Panc1 (cell line): ENCODE data around the gene SLC1A2. TPM values are rescaled to one million over a fixed set of nuclear protein-coding genes. Genes with fewer than 3 reads are reported as not detected.

Experiments used
- ATAC-seq: fragments of 200-7000 bp; cut with Tn5 transposase; 2 replicates; pipeline ENCODE4 v1.9.1; 2020; ENCODE audit warnings: mild to moderate bottlenecking, moderate library complexity
- BruUV-seq: library from RNA; stranded (reverse); fragments of 400-500 nt; replicated peaks from 2 replicates; lab custom pipeline; 2021; lab: Mats Ljungman, UMichigan
- CTCF ChIA-PET: fragments of 300-600 bp; sonication (Branson Sonifier 250); formaldehyde crosslinking; loops from one replicate; lab custom pipeline; 2022; ENCODE audit warnings: antibody characterized with exemption; lab: Charles Lee
- POLR2A ChIA-PET: fragments of 300-600 bp; sonication (Branson Sonifier 250); formaldehyde crosslinking; loops from one replicate; lab custom pipeline; 2022; ENCODE audit warnings: antibody characterized with exemption; lab: Charles Lee
- DNase-seq: peaks from one replicate; pipeline ENCODE4 v3.0.0-alpha.2; 2010; ENCODE audit warnings: low read depth, low spot score
- H3K27ac ChIP-seq: 2 replicates; pipeline ENCODE4 v1.5.1; 2011; ENCODE audit warnings: mild to moderate bottlenecking, low read length, inconsistent platforms
- H3K27me3 ChIP-seq: fragments of 200-500 bp; sonication (Bioruptor generic); 2 replicates; pipeline ENCODE4 v1.6.0; 2014; ENCODE audit warnings: low read length, inconsistent platforms; ENCODE audit not compliant: control insufficient read depth, insufficient read depth
- H3K36me3 ChIP-seq: fragments of 200-500 bp; sonication (Bioruptor generic); 2 replicates; pipeline ENCODE4 v1.5.1; 2014; ENCODE audit warnings: inconsistent platforms, mild to moderate bottlenecking, low read length, moderate library complexity; ENCODE audit not compliant: control insufficient read depth, insufficient read depth
- H3K4me1 ChIP-seq: 2 replicates; pipeline ENCODE4 v1.5.1; 2011; ENCODE audit warnings: inconsistent platforms, mild to moderate bottlenecking, low read length, moderate library complexity; ENCODE audit not compliant: control insufficient read depth, insufficient read depth
- H3K4me3 ChIP-seq, 2 experiments: 2 replicates each; pipeline ENCODE4 v1.5.1; 2011 to 2012; ENCODE audit warnings: low read depth in 2 of 2, low read length in 2 of 2, mild to moderate bottlenecking in 2 of 2, inconsistent platforms in 1 of 2, moderate library complexity in 1 of 2
- H3K9me3 ChIP-seq: fragments of 200-500 bp; sonication (Bioruptor generic); 2 replicates; pipeline ENCODE4 v1.5.1; 2014; ENCODE audit warnings: low read depth, mild to moderate bottlenecking, inconsistent platforms, low read length, moderate library complexity; ENCODE audit not compliant: control insufficient read depth, insufficient read depth
- CTCF ChIP-seq: fragments of 450-650 bp; IDR thresholded peaks from 2 replicates; pipeline ENCODE4 v1.5.1; 2017; ENCODE audit warnings: mild to moderate bottlenecking
- POLR2AphosphoS5 ChIP-seq: IDR thresholded peaks from 2 replicates; pipeline ENCODE4 v1.6.1; 2012; ENCODE audit warnings: mild to moderate bottlenecking, low read depth, low read length, moderate library complexity
- REST ChIP-seq, 2 experiments: IDR thresholded peaks; 2 replicates each; pipeline ENCODE4 v1.6.1; 2011 to 2012; ENCODE audit warnings: low read depth in 2 of 2, control low read depth in 1 of 2, low read length in 1 of 2, mild to moderate bottlenecking in 1 of 2, moderate library complexity in 1 of 2; ENCODE audit not compliant: insufficient read depth in 1 of 2
- SIN3A ChIP-seq: IDR thresholded peaks from 2 replicates; pipeline ENCODE4 v1.6.1; 2012; ENCODE audit warnings: low read depth, mild to moderate bottlenecking, low read length, moderate library complexity, borderline replicate concordance; ENCODE audit not compliant: insufficient read depth
- TCF7L2 ChIP-seq: IDR thresholded peaks from 2 replicates; pipeline ENCODE4 v1.6.1; 2011; ENCODE audit warnings: mild to moderate bottlenecking, low read depth, low read length, inconsistent platforms
- in situ Hi-C: cut with HindIII; loops from 2 replicates; pipeline ENCODE4 v1.10.0; 2016; ENCODE audit warnings: low sequenced_read_pairs, low pct_unique_long_range_greater_than_20kb
- intact Hi-C: fragments of 100-400 bp; cut with micrococcal nuclease; formaldehyde crosslinking; loops from one replicate; pipeline ENCODE4 v1.10.0; 2022; ENCODE audit not compliant: unreplicated experiment
- total RNA-seq: library from RNA; stranded (reverse); gene quantifications from one replicate; pipeline ENCODE4 v1.2.1, GENCODE V29; 2021; ENCODE audit not compliant: unreplicated experiment

The SLC1A2 gene
- total RNA-seq, 1 experiment from 2014 or later: 0.21 TPM

- H3K27ac ChIP-seq: no peak overlapping the region
- no peaks in the 10 kb centered on the region for H3K9me3 ChIP-seq
- DNase-seq: no peak
- no peaks in the 10 kb centered on the region for H3K36me3 ChIP-seq
- TF ChIP-seq POLR2AphosphoS5: no peak
- no peak for TF ChIP-seq TCF7L2
- TF ChIP-seq REST (IDR thresholded peaks at IDR 0.05; ENCODE audit: insufficient read depth in 1 of 2, low read depth in 2 of 2, low read length in 1 of 2): no peak
- TF ChIP-seq CTCF: no peak
- no peak for TF ChIP-seq SIN3A
- ChIA-PET CTCF (interaction anchor here (1.0 kb wide), 1 partner anchor 48 kb away, joined by 3 read pairs; no protein-coding TSS in a partner anchor), POLR2A (interaction anchor here (0.7 kb wide), 1 partner anchor 732 kb away, joined by 4 read pairs; no protein-coding TSS in a partner anchor)
- no peak overlapping the region for H3K4me3 ChIP-seq
- BruUV-seq: no TSS peak
- intact Hi-C loops: no loop called here
- in situ Hi-C loops: no loop called here
- no peaks in the 10 kb centered on the region for H3K4me1 ChIP-seq
- H3K27me3 ChIP-seq: peaks cover 56% of the 10 kb centered on the region
- ATAC-seq: no peak
These were observed 17.4 kb upstream of the SLC1A2 start for GRCh38 chr11:35436581-35437250.

- DNase-seq (no peak), ATAC-seq (no peak)
- no peak for TF ChIP-seq REST (IDR thresholded peaks at IDR 0.05; ENCODE audit: insufficient read depth in 1 of 2, low read depth in 2 of 2, low read length in 1 of 2)
- no peak for TF ChIP-seq POLR2AphosphoS5
- no peak for TF ChIP-seq TCF7L2
- no peak for TF ChIP-seq SIN3A
- TF ChIP-seq CTCF: no peak
- Histone ChIP-seq H3K4me3 (no peak overlapping the region), H3K36me3 (no peaks in the 10 kb centered on the region), H3K27ac (no peak overlapping the region), H3K4me1 (no peaks in the 10 kb centered on the region), H3K27me3 (peaks cover 40% of the 10 kb centered on the region), H3K9me3 (no peaks in the 10 kb centered on the region)
- intact Hi-C loops: no loop called here
- in situ Hi-C loops: no loop called here
- ChIA-PET POLR2A (no interaction called here), CTCF (interaction anchor here (0.7 kb wide), 1 partner anchor 23 kb away, joined by 3 read pairs; no protein-coding TSS in a partner anchor)
- no TSS peak for BruUV-seq
These were observed 14.2 kb upstream of the SLC1A2 start for GRCh38 chr11:35433588-35433987.
